B cell (primary cell): ENCODE measurements around the gene FOXN3. TPM values are rescaled to one million over a fixed set of nuclear protein-coding genes. Genes with fewer than 3 reads are reported as not detected.

Source experiments
- ATAC-seq: fragments of 200-7000 bp; cut with Tn5 transposase; one replicate; pipeline ENCODE4 v1.10.0; 2021; ENCODE audit warnings: low read depth, mild to moderate bottlenecking, moderate number of reproducible peaks, moderate library complexity
- CTCF ChIA-PET: fragments of 350-600 bp; sonication (Branson Sonifier 250); formaldehyde crosslinking; loops from one replicate; lab custom pipeline; 2021; ENCODE audit warnings: antibody characterized with exemption, inconsistent platforms; lab: Charles Lee
- POLR2A ChIA-PET: fragments of 350-600 bp; sonication (Branson Sonifier 250); formaldehyde crosslinking; loops from one replicate; lab custom pipeline; 2021; ENCODE audit warnings: antibody characterized with exemption; lab: Charles Lee
- DNase-seq: peaks from one replicate; pipeline ENCODE4 v3.0.0; 2013
- H2AFZ ChIP-seq: 2 replicates; pipeline ENCODE4 v1.6.1; 2012; ENCODE audit warnings: mild to moderate bottlenecking, low read depth, low read length; ENCODE audit not compliant: insufficient read depth, poor library complexity, severe bottlenecking
- H3K27ac ChIP-seq, 2 donors: 1 replicate in 1 of 2; 2 replicates in 1 of 2; pipeline ENCODE4 v1.5.1; 2012 to 2013; ENCODE audit warnings: low read length in 2 of 2, mild to moderate bottlenecking in 2 of 2, moderate library complexity in 1 of 2
- H3K27me3 ChIP-seq, 4 experiments: fragments of 200-600 bp in 1 of 4; sonication (generic) in 1 of 4; replicated peaks in 1 of 4; 1 replicate in 2 of 4; 2 replicates in 2 of 4; pipeline versions ENCODE4 v1.6.1 to v1.7.0; 2013 to 2016; ENCODE audit warnings: low read length in 3 of 4, mild to moderate bottlenecking in 2 of 4, mixed read lengths in 1 of 4, moderate library complexity in 1 of 4; ENCODE audit not compliant: insufficient read depth in 4 of 4, control insufficient read depth in 3 of 4; ENCODE audit errors: control extremely low read depth in 1 of 4
- H3K36me3 ChIP-seq, 2 experiments: replicated peaks in 1 of 2; 1 replicate in 1 of 2; 2 replicates in 1 of 2; pipeline versions ENCODE4 v1.6.1 to v1.7.1; 2013; ENCODE audit warnings: low read length in 1 of 2; ENCODE audit not compliant: insufficient read depth in 2 of 2, control insufficient read depth in 1 of 2; ENCODE audit errors: control extremely low read depth in 1 of 2, extremely low read depth in 1 of 2
- H3K4me1 ChIP-seq, 2 donors: fragments of 200-600 bp in 1 of 2; sonication (generic) in 1 of 2; 1 replicate in 1 of 2; 2 replicates in 1 of 2; pipeline versions ENCODE4 v1.5.1 to v1.6.1; 2013 to 2017; ENCODE audit warnings: low read length in 2 of 2; ENCODE audit not compliant: control insufficient read depth in 2 of 2, insufficient read depth in 2 of 2
- H3K4me2 ChIP-seq: replicated peaks from 2 replicates; pipeline ENCODE3; 2012; ENCODE audit warnings: mild to moderate bottlenecking, low read depth, low read length; ENCODE audit not compliant: poor library complexity, severe bottlenecking
- H3K4me3 ChIP-seq, 5 experiments: fragments of 200-600 bp in 1 of 5; sonication (generic) in 1 of 5; 1 replicate in 3 of 5; 2 replicates in 2 of 5; pipeline versions ENCODE4 v1.5.1 to v1.7.0; 2011 to 2016; ENCODE audit warnings: low read length in 4 of 5, mild to moderate bottlenecking in 4 of 5, low read depth in 2 of 5, control low read depth in 1 of 5, moderate library complexity in 1 of 5; ENCODE audit not compliant: insufficient read depth in 1 of 5; ENCODE audit errors: control extremely low read depth in 1 of 5, extremely low read depth in 1 of 5
- H3K79me2 ChIP-seq: fragments of 200-600 bp; sonication (generic); one replicate; pipeline ENCODE4 v1.6.0; 2016; ENCODE audit warnings: low read length; ENCODE audit not compliant: control insufficient read depth, insufficient read depth
- H3K9ac ChIP-seq: fragments of 200-600 bp; sonication (generic); 2 replicates; pipeline ENCODE4 v1.6.1; 2017; ENCODE audit warnings: mild to moderate bottlenecking, low read length, moderate library complexity
- H3K9me3 ChIP-seq, 3 donors: one replicate each; pipeline versions ENCODE4 v1.6.1 to v1.7.1; 2013; ENCODE audit warnings: low read length in 2 of 3; ENCODE audit not compliant: control insufficient read depth in 2 of 3, insufficient read depth in 1 of 3; ENCODE audit errors: control extremely low read depth in 1 of 3
- H4K20me1 ChIP-seq: 2 replicates; pipeline ENCODE4 v1.6.0; 2012; ENCODE audit warnings: mild to moderate bottlenecking, low read length; ENCODE audit not compliant: insufficient read depth, control insufficient read depth, poor library complexity, severe bottlenecking
- H3K27ac Mint-ChIP-seq: one replicate; pipeline ENCODE4 v1.8.0; 2021; ENCODE audit warnings: mixed read lengths
- H3K27me3 Mint-ChIP-seq: one replicate; pipeline ENCODE4 v1.8.0; 2021; ENCODE audit warnings: mixed read lengths
- H3K4me1 Mint-ChIP-seq: one replicate; pipeline ENCODE4 v1.8.0; 2021; ENCODE audit warnings: mixed read lengths
- H3K4me3 Mint-ChIP-seq: one replicate; pipeline ENCODE4 v1.8.0; 2021; ENCODE audit warnings: mixed read lengths
- H3K9me3 Mint-ChIP-seq: one replicate; pipeline ENCODE4 v1.8.0; 2022; ENCODE audit warnings: mixed read lengths; ENCODE audit not compliant: insufficient read depth
- EZH2 ChIP-seq: IDR thresholded peaks from 2 replicates; pipeline ENCODE4 v1.6.1; 2012; ENCODE audit warnings: borderline replicate concordance, low read depth, mild to moderate bottlenecking, moderate library complexity, low read length; ENCODE audit not compliant: insufficient read depth, poor library complexity, severe bottlenecking
- WGBS: methylation state at CpG from one replicate; pipeline ENCODE4 v1.1.5; 2013; ENCODE audit warnings: missing lambda C conversion rate; ENCODE audit not compliant: insufficient coverage; 5-methylcytosine and 5-hydroxymethylcytosine counted together
- intact Hi-C: fragments of 100-400 bp; cut with micrococcal nuclease; formaldehyde crosslinking; loops from one replicate; pipeline ENCODE4 v1.10.0; 2022
- polyA plus RNA-seq: library from polyadenylated mRNA; depleted of rRNA; stranded (reverse); fragments of >200 nt; gene quantifications from 2 replicates; pipeline ENCODE4 v1.2.3, GENCODE V29; 2012
- total RNA-seq, 2 donors: library from RNA; stranded (reverse); fragments of 120-200 nt in 1 of 2; gene quantifications; 1 replicate in 1 of 2; 2 replicates in 1 of 2; pipeline versions ENCODE4 v1.2.3 to v1.2.4, GENCODE V29; 2013 to 2022
- TF ChIP-seq, protein P1 (sequence below): fragments of 200-600 bp; IDR thresholded peaks from one replicate; pipeline ENCODE4 v1.8.0; 2022; ENCODE audit warnings: antibody characterized with exemption, mild to moderate bottlenecking

FOXN3 gene
- total and polyA plus RNA-seq, 2 donors (not counting 1 experiment from before 2014, with no cell fraction given): 80.6 to 98.2 TPM

DNA sequence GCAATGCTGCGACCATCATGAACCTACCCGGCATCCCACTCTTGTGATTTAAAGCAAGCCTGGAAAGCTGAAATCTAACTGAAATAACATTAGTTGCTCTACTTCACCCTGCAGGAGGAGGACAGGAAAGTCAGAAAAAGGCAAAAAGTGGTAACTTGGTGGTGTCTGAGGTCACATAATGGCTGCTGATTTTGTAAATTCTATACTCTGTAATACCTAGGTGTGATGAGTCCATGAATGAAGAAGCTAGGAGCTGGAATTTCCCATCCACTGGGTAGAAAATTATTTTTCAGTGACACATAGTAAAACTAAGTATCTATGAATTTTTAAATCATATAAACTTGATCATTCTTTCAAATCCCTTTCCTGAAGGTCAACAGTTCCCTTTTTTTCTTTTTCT is 183.8 kb downstream of the FOXN3 start:
- Histone ChIP-seq H3K79me2 (peaks cover 94% of the 10 kb centered on the region), H3K9me3 (peaks cover 0 to 13% (median 2%) of the 10 kb centered on the region in 3 donors), H3K9ac (no peak overlapping the region), H3K4me1 (no peaks in the 10 kb centered on the region), H3K4me3 (no peak overlapping the region), H3K27me3 (no peaks in the 10 kb centered on the region), H3K27ac (no peak overlapping the region), H4K20me1 (peaks cover 44% of the 10 kb centered on the region), H2AFZ (no peak overlapping the region), H3K4me2 (no peak overlapping the region), H3K36me3 (peaks cover 3 to 12% of the 10 kb centered on the region in 2 experiments)
- Mint-ChIP-seq H3K27me3 (no peaks in the 10 kb centered on the region), H3K4me3 (no peak overlapping the region), H3K4me1 (peaks cover 39% of the 10 kb centered on the region), H3K27ac (no peak overlapping the region), H3K9me3 (no peaks in the 10 kb centered on the region)
- POLR2A ChIA-PET: no interaction called here
- WGBS: no CpG with 5 or more reads among the region's 2 CpGs
- DNase-seq: no peak
- CTCF ChIA-PET: no interaction called here
- intact Hi-C loops: no loop called here
- TF ChIP-seq, protein P1, sequence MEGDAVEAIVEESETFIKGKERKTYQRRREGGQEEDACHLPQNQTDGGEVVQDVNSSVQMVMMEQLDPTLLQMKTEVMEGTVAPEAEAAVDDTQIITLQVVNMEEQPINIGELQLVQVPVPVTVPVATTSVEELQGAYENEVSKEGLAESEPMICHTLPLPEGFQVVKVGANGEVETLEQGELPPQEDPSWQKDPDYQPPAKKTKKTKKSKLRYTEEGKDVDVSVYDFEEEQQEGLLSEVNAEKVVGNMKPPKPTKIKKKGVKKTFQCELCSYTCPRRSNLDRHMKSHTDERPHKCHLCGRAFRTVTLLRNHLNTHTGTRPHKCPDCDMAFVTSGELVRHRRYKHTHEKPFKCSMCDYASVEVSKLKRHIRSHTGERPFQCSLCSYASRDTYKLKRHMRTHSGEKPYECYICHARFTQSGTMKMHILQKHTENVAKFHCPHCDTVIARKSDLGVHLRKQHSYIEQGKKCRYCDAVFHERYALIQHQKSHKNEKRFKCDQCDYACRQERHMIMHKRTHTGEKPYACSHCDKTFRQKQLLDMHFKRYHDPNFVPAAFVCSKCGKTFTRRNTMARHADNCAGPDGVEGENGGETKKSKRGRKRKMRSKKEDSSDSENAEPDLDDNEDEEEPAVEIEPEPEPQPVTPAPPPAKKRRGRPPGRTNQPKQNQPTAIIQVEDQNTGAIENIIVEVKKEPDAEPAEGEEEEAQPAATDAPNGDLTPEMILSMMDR: no peak
- TF ChIP-seq EZH2: no peak
- ATAC-seq: no peak

DNA sequence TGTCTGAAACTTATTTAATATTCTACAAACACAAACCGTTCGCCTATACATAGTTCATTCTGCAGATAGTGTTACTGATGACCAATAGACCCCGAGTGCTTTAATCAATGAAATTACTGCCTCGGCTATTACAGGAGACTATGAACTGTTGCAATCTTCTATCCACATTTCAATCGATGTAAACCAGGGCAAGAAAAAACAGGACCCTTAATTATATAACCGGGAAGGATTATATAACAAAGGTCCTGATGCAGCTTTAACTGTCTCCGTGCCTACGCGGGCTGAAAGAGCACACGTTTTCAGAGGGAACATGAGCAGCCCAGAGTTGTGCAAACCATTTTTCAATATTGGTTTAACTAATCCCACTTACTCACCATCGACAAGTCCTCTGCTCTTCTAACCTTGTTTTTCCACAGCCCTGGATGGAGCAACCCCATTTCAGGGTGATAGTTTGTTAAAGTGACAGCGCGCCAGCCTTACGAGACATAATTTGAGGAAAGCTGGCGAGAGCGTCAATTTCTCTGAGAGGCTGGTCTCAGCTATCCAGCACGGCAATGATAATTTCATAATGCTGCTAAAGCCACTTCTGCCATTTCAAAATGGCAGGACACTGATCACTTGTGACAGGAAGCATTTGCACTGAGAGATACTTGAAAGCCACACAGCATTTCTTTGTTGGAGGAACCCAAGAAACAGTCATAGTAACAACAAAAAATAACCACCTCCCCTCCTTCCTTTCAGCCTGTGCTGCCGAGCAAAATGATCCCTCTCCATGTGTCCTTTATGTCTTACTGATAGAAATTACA is 184.6 kb downstream of the FOXN3 start:
- Histone ChIP-seq H3K36me3 (peaks cover 3 to 12% of the 10 kb centered on the region in 2 experiments), H3K79me2 (peaks cover 93% of the 10 kb centered on the region), H3K4me3 (no peak overlapping the region), H3K4me2 (no peak overlapping the region), H3K27ac (no peak overlapping the region), H4K20me1 (peaks cover 39% of the 10 kb centered on the region), H3K9me3 (peaks cover 0 to 13% (median 2%) of the 10 kb centered on the region in 3 donors), H3K4me1 (no peaks in the 10 kb centered on the region), H3K27me3 (no peaks in the 10 kb centered on the region), H3K9ac (no peak overlapping the region), H2AFZ (no peak overlapping the region)
- TF ChIP-seq, protein P1: no peak
- TF ChIP-seq EZH2: no peak
- Mint-ChIP-seq H3K9me3 (no peaks in the 10 kb centered on the region), H3K4me3 (no peak overlapping the region), H3K4me1 (peaks cover 38% of the 10 kb centered on the region), H3K27ac (no peak overlapping the region), H3K27me3 (no peaks in the 10 kb centered on the region)
- WGBS: 94% methylated on average over 14 of the region's 18 CpGs
- no peak for DNase-seq
- POLR2A ChIA-PET: no interaction called here
- intact Hi-C loops: no loop called here
- CTCF ChIA-PET: no interaction called here
- no peak for ATAC-seq
